Neural progenitor cell (in vitro differentiated cells): ENCODE data around the gene SLC5A6. TPM values are rescaled to one million over a fixed set of nuclear protein-coding genes. Genes with fewer than 3 reads are reported as not detected.

Source experiments
- DNase-seq: peaks from one replicate; pipeline ENCODE4 v3.0.0-alpha.2; 2016; ENCODE audit warnings: low spot score
- H2AFZ ChIP-seq: fragments of 200-600 bp; sonication (generic); replicated peaks from 2 replicates; pipeline ENCODE4 v1.6.1; 2016; ENCODE audit warnings: antibody characterized with exemption
- H3F3A ChIP-seq: fragments of 200-600 bp; sonication (generic); 2 replicates; pipeline ENCODE4 v1.6.1; 2016; ENCODE audit warnings: antibody characterized with exemption, low read depth
- H3K27ac ChIP-seq: fragments of 200-600 bp; sonication (generic); 2 replicates; pipeline ENCODE4 v1.5.1; 2016; ENCODE audit warnings: mild to moderate bottlenecking
- H3K27me3 ChIP-seq: fragments of 200-600 bp; sonication (generic); 2 replicates; pipeline ENCODE4 v1.6.1; 2016; ENCODE audit warnings: mild to moderate bottlenecking, moderate library complexity
- H3K36me3 ChIP-seq: fragments of 200-600 bp; sonication (generic); 2 replicates; pipeline ENCODE4 v1.5.1; 2016
- H3K4me1 ChIP-seq: fragments of 200-600 bp; sonication (generic); 2 replicates; pipeline ENCODE4 v1.6.1; 2016; ENCODE audit warnings: mixed run types
- H3K4me2 ChIP-seq: fragments of 200-600 bp; sonication (generic); 2 replicates; pipeline ENCODE4 v1.6.1; 2016
- H3K4me3 ChIP-seq: fragments of 200-600 bp; sonication (generic); 2 replicates; pipeline ENCODE4 v1.5.1; 2016
- H3K79me2 ChIP-seq: fragments of 200-600 bp; sonication (generic); 2 replicates; pipeline ENCODE4 v1.6.1; 2016; ENCODE audit warnings: low read depth
- H3K9ac ChIP-seq: fragments of 200-600 bp; sonication (generic); 2 replicates; pipeline ENCODE4 v1.6.1; 2016
- H3K9me3 ChIP-seq: fragments of 200-600 bp; sonication (generic); 2 replicates; pipeline ENCODE4 v1.5.1; 2016; ENCODE audit warnings: low read depth
- H4K20me1 ChIP-seq: fragments of 200-600 bp; sonication (generic); 2 replicates; pipeline ENCODE4 v1.6.1; 2016; ENCODE audit warnings: low read depth
- H3K27ac Mint-ChIP-seq: 3 replicates; pipeline ENCODE4 v1.8.0; 2021; ENCODE audit warnings: mixed read lengths
- H3K27me3 Mint-ChIP-seq: 2 replicates; pipeline ENCODE4 v1.8.0; 2022; ENCODE audit warnings: low read depth, mild to moderate bottlenecking, inconsistent platforms, moderate library complexity, mixed read lengths; ENCODE audit not compliant: insufficient read depth
- H3K36me3 Mint-ChIP-seq: 3 replicates; pipeline ENCODE4 v1.8.0; 2021; ENCODE audit warnings: mixed read lengths
- H3K4me1 Mint-ChIP-seq: 3 replicates; pipeline ENCODE4 v1.8.0; 2021; ENCODE audit warnings: mixed read lengths
- H3K4me3 Mint-ChIP-seq: 3 replicates; pipeline ENCODE4 v1.8.0; 2021; ENCODE audit warnings: mild to moderate bottlenecking, moderate library complexity, mixed read lengths
- H3K9me3 Mint-ChIP-seq: 3 replicates; pipeline ENCODE4 v1.8.0; 2020; ENCODE audit warnings: mixed read lengths
- EZH2 ChIP-seq: fragments of 200-600 bp; sonication (generic); IDR thresholded peaks from 2 replicates; pipeline ENCODE4 v1.6.1; 2017; ENCODE audit warnings: antibody characterized with exemption, mild to moderate bottlenecking, moderate library complexity
- EZH2phosphoT487 ChIP-seq: fragments of 200-600 bp; sonication (generic); IDR thresholded peaks from 2 replicates; pipeline ENCODE4 v1.6.1; 2017; ENCODE audit warnings: antibody characterized with exemption
- total RNA-seq: library from RNA; depleted of rRNA; stranded (reverse); fragments of >200 nt; gene quantifications from 2 replicates; pipeline ENCODE4 v1.2.3, GENCODE V29; 2015; ENCODE audit warnings: low replicate concordance
- TF ChIP-seq, protein P1 (sequence below): fragments of 200-600 bp; sonication (generic); IDR thresholded peaks from 2 replicates; pipeline ENCODE4 v1.5.1; 2017; ENCODE audit warnings: antibody characterized with exemption, mild to moderate bottlenecking

SLC5A6 gene
- total RNA-seq, 1 donor from 2014 or later = 42.8 TPM

DNA sequence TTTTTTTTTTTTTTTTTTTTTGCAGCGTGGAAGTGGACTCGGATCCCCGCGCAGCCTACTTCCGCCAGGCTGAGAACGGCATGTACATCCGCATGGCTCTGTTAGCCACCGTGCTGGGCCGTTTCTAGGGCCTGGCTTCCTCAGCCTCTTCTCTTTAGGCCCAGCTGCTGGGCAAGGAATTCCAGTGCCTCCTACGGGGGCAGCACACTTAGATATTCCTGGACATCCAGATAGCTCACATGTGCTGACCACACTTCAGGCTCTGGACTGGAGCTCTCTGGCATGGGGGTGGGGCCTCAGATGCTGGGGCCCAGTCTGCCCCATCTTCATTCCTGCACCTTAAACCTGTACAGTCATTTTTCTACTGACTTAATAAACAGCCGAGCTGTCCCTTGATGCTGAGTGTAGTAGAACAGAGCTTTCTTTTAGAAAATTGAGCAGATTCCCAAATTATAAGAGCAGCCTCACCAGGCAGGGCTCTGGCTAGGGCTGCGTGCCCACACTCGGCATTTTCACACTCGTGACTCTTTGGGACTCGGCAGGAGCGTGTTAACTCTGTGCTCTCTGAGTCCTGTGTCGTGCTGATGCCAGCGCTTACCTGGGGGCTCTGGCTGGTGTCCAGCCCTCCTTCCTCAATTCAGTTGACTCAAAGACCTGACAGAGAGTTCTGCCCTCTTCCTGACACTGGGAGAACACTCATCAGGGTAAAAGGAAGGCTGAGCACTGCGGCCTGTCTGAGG is 31.5 kb upstream of the SLC5A6 start:
- H2AFZ ChIP-seq = no peak overlapping the region
- TF ChIP-seq EZH2 (no peak), EZH2phosphoT487 (no peak)
- TF ChIP-seq, protein P1, sequence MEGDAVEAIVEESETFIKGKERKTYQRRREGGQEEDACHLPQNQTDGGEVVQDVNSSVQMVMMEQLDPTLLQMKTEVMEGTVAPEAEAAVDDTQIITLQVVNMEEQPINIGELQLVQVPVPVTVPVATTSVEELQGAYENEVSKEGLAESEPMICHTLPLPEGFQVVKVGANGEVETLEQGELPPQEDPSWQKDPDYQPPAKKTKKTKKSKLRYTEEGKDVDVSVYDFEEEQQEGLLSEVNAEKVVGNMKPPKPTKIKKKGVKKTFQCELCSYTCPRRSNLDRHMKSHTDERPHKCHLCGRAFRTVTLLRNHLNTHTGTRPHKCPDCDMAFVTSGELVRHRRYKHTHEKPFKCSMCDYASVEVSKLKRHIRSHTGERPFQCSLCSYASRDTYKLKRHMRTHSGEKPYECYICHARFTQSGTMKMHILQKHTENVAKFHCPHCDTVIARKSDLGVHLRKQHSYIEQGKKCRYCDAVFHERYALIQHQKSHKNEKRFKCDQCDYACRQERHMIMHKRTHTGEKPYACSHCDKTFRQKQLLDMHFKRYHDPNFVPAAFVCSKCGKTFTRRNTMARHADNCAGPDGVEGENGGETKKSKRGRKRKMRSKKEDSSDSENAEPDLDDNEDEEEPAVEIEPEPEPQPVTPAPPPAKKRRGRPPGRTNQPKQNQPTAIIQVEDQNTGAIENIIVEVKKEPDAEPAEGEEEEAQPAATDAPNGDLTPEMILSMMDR = no peak
- no peaks in the 10 kb centered on the region for H3K4me1 ChIP-seq
- no peak overlapping the region for H3K4me2 ChIP-seq
- H3F3A ChIP-seq = peaks cover 18% of the 10 kb centered on the region
- H3K9me3 ChIP-seq = no peaks in the 10 kb centered on the region
- H4K20me1 ChIP-seq = no peaks in the 10 kb centered on the region
- peaks cover 4% of the 10 kb centered on the region for H3K27me3 Mint-ChIP-seq
- H3K27ac Mint-ChIP-seq = no peak overlapping the region
- no peak overlapping the region for H3K4me3 ChIP-seq
- H3K27ac ChIP-seq = no peak overlapping the region
- no peak overlapping the region for H3K4me3 Mint-ChIP-seq
- H3K4me1 Mint-ChIP-seq = no peaks in the 10 kb centered on the region
- H3K27me3 ChIP-seq = no peaks in the 10 kb centered on the region
- H3K36me3 Mint-ChIP-seq = peaks cover 17% of the 10 kb centered on the region
- no peak overlapping the region for H3K9ac ChIP-seq
- no peaks in the 10 kb centered on the region for H3K36me3 ChIP-seq
- no peaks in the 10 kb centered on the region for H3K79me2 ChIP-seq
- no peaks in the 10 kb centered on the region for H3K9me3 Mint-ChIP-seq
- no peak for DNase-seq

DNA sequence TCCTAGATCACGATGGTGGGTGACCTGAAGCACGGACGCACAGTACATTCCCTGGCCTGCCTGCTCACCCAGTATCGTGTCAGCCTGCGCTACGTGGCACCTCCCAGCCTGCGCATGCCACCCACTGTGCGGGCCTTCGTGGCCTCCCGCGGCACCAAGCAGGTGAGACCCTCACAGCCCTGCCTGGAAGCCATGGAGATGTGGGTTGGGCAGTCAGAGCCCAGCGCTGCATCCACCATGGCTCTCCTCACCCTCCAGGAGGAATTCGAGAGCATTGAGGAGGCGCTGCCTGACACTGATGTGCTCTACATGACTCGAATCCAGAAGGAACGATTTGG is 30.5 kb upstream of the SLC5A6 start:
- no peak overlapping the region for H3K4me3 ChIP-seq
- Mint-ChIP-seq H3K36me3 (peaks cover 17% of the 10 kb centered on the region), H3K27ac (no peak overlapping the region), H3K4me1 (no peaks in the 10 kb centered on the region), H3K9me3 (no peaks in the 10 kb centered on the region), H3K27me3 (peaks cover under 1% of the 10 kb centered on the region), H3K4me3 (no peak overlapping the region)
- no peaks in the 10 kb centered on the region for H3K27me3 ChIP-seq
- no peaks in the 10 kb centered on the region for H3K9me3 ChIP-seq
- DNase-seq = no peak
- H3F3A ChIP-seq = peaks cover 18% of the 10 kb centered on the region
- H3K4me2 ChIP-seq = no peak overlapping the region
- no peaks in the 10 kb centered on the region for H3K4me1 ChIP-seq
- no peak overlapping the region for H3K9ac ChIP-seq
- TF ChIP-seq, protein P1 = no peak
- TF ChIP-seq EZH2phosphoT487 (no peak), EZH2 (no peak)
- no peak overlapping the region for H2AFZ ChIP-seq
- H4K20me1 ChIP-seq = no peaks in the 10 kb centered on the region
- no peaks in the 10 kb centered on the region for H3K36me3 ChIP-seq
- no peak overlapping the region for H3K27ac ChIP-seq
- H3K79me2 ChIP-seq = no peaks in the 10 kb centered on the region

DNA sequence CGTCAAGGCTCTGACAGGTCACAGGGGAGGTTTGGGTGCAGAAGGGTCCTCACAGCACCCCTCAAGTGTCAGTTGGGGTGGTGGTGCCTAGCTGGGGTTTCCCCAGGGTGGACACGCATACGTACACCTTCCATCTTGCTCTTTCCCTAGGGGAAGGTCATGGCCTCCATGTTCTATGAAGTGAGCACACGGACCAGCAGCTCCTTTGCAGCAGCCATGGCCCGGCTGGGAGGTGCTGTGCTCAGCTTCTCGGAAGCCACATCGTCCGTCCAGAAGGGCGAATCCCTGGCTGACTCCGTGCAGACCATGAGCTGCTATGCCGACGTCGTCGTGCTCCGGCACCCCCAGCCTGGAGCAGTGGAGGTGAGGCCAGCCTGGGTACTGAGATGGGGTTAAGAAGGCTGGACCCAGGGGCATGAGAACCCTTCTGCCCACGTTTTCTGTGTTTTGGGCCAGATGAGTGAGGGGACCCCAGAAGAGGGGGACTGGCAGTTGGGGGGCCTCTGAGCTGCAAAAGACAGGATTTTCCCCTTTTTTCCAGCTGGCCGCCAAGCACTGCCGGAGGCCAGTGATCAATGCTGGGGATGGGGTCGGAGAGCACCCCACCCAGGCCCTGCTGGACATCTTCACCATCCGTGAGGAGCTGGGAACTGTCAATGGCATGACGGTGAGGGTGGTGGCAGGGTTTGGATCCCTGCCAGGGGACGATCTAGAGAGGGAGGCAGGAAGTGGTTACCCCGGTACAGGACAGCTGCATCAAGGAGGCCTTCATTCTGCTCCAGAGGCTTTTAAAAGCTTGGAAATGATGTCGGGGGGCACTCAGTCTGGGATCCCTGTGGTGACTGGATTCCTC is 29.9 kb upstream of the SLC5A6 start:
- no peak overlapping the region for H3K4me3 Mint-ChIP-seq
- Histone ChIP-seq H3F3A (peaks cover 18% of the 10 kb centered on the region), H3K9ac (no peak overlapping the region), H4K20me1 (no peaks in the 10 kb centered on the region), H3K36me3 (no peaks in the 10 kb centered on the region), H3K27ac (no peak overlapping the region), H3K4me1 (no peaks in the 10 kb centered on the region), H3K4me3 (no peak overlapping the region), H3K9me3 (no peaks in the 10 kb centered on the region), H3K27me3 (no peaks in the 10 kb centered on the region), H2AFZ (no peak overlapping the region), H3K79me2 (no peaks in the 10 kb centered on the region), H3K4me2 (no peak overlapping the region)
- no peaks in the 10 kb centered on the region for H3K9me3 Mint-ChIP-seq
- no peak for DNase-seq
- no peak overlapping the region for H3K27ac Mint-ChIP-seq
- TF ChIP-seq EZH2 (no peak), EZH2phosphoT487 (no peak)
- TF ChIP-seq, protein P1 = no peak
- peaks cover 21% of the 10 kb centered on the region for H3K36me3 Mint-ChIP-seq
- no peaks in the 10 kb centered on the region for H3K27me3 Mint-ChIP-seq
- no peaks in the 10 kb centered on the region for H3K4me1 Mint-ChIP-seq
